Stimulated activated CD8-positive, alpha-beta memory T cell treated with anti-CD3 and anti-CD28 coated beads, Interleukin-15, amount 100 ng/mL, for 1 hour (primary cell): ENCODE data around the gene ESYT1.

Source experiments
- DNase-seq: peaks from one replicate; pipeline ENCODE4 v3.0.0-alpha.2; 2020; ENCODE audit warnings: low read depth

Gene ESYT1, protein sequence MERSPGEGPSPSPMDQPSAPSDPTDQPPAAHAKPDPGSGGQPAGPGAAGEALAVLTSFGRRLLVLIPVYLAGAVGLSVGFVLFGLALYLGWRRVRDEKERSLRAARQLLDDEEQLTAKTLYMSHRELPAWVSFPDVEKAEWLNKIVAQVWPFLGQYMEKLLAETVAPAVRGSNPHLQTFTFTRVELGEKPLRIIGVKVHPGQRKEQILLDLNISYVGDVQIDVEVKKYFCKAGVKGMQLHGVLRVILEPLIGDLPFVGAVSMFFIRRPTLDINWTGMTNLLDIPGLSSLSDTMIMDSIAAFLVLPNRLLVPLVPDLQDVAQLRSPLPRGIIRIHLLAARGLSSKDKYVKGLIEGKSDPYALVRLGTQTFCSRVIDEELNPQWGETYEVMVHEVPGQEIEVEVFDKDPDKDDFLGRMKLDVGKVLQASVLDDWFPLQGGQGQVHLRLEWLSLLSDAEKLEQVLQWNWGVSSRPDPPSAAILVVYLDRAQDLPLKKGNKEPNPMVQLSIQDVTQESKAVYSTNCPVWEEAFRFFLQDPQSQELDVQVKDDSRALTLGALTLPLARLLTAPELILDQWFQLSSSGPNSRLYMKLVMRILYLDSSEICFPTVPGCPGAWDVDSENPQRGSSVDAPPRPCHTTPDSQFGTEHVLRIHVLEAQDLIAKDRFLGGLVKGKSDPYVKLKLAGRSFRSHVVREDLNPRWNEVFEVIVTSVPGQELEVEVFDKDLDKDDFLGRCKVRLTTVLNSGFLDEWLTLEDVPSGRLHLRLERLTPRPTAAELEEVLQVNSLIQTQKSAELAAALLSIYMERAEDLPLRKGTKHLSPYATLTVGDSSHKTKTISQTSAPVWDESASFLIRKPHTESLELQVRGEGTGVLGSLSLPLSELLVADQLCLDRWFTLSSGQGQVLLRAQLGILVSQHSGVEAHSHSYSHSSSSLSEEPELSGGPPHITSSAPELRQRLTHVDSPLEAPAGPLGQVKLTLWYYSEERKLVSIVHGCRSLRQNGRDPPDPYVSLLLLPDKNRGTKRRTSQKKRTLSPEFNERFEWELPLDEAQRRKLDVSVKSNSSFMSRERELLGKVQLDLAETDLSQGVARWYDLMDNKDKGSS

DNA sequence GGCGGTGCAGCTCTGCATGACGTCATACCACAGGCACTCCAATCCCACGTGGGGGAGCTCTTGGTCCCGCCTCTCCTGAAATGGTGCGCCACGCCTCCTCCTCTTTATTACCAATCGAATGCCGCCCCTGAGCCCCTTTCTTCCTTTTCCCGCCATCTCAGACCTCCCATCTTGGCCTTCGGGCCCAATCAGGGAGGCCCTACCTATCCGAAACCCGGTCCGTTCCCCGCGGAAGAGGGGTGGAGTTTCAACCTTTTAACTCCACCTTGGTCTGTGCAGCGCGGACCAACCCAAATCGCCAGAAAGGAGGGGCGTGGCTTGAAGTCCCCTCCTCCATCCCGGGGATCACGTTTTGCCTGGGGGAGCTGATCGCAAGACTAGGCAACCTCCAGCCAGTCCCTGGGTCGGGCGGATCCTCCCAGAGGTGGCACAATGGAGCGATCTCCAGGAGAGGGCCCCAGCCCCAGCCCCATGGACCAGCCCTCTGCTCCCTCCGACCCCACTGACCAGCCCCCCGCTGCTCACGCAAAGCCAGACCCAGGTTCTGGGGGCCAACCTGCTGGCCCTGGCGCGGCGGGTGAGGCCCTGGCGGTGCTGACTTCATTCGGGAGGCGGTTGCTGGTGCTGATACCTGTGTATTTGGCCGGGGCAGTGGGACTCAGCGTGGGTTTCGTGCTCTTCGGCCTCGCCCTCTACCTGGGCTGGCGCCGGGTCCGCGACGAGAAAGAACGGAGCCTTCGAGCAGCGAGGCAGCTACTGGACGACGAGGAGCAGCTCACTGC, at the start of gene ESYT1:
Gene ESYT1 (plus strand): TSS at position 380 of the 782 bp plus-strand sequence. CDS start 53 bp downstream, at position 433.
- peak; percentile 93 for DNase-seq

GRCh38 chr12:56078427-56078826, 49.6 kb upstream of the ESYT1 start:
- DNase-seq: no peak

DNA sequence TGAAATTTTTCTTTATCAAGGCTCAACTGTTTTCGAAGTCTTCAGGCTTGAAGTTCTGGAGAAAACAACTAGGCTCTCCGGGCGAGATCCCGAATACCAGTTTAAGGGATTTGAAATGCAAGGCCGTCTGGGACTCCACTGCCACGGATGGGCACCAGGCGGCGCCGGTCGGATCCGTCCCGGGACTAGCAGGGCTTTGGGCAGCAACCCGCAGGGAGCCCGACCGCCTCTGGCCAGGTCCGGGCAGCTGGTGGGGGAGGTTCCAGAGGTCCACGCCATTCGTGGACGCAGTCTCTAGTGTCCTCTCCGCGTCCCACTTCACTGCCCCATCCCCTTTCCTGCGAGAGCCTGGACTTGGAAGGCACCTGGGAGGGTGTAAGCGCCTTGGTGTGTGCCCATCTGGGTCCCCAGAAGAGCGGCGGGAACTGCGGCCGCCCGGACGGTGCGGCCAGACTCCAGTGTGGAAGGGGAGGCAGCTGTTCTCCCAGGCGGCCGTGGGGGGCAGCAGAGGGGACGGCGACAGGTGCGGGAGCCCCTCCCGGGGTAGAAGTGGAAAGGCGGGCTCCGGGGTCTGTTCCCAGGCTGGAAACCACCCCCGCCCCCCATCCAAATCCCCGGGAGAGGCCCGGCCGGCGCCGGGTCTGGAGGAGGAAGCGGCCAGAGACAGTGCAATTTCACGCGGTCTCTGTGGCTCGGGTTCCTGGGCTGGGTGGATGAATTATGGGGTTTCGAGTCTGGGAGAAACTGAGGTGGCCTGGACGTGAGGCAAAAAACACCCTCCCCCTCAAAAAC, 48.9 kb upstream of the ESYT1 start:
- peak; percentile 18 for DNase-seq

DNA sequence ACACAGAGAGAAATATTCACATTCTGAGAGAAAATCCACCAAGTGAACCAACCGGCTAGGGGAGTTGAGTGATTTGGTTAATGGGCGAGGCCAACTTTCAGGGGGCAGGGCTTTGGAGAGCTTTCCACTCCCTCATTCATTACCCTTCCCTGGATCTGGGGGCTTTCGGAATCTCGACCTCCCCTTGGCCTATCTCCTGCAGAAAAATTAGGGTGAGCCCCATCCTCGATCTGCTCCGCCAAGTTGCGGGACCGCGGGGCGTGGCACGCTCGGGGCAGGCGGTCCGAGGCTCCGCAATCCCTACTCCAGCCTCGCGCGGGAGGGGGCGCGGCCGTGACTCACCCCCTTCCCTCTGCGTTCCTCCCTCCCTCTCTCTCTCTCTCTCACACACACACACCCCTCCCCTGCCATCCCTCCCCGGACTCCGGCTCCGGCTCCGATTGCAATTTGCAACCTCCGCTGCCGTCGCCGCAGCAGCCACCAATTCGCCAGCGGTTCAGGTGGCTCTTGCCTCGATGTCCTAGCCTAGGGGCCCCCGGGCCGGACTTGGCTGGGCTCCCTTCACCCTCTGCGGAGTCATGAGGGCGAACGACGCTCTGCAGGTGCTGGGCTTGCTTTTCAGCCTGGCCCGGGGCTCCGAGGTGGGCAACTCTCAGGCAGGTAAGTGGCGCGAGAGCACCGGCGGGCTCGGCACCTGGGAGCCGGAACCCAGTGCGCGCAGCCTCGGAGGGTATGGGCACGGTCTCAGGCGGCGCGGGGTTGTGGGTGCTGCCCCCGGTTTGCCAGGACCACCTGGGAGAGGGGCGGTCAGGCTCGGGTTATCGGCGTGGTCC, 48.1 kb upstream of the ESYT1 start, which contains the start of gene ERBB3:
Gene ERBB3 (plus strand): TSS at position 443 of the 833 bp plus-strand sequence. CDS start 136 bp downstream, at position 579.
- peak; percentile 36 for DNase-seq

DNA sequence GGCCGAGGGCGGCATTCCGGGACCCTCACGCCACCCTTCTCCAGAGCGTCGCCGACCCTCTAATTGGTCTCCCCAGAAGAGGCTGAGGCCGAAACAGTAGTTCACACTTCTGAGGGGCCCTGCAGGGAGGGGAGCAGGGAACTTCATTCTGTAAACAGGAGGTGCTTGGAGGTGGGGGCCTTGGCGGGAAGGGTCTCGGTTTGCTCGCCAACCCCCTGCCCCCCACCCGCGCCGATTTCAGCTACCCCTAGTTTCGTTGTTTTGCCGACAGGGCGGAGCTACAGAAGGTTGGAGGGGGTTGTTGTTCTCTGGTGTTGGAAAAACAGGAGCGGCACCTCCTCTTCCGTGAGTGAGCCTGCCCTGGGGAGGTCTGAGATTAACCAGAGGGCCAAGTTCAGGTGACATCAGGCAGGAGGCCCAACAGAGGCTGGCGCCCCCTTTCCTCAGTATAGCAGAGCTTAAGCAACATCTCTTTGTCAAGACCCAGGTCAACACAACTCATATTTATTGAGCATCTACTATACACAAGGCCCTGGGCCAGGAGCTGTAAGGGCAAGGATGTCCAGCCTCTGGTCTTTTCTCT, 47.4 kb upstream of the ESYT1 start:
- no peak for DNase-seq

- DNase-seq: no peak
These were observed 46.4 kb upstream of the ESYT1 start for GRCh38 chr12:56081393-56082347.

DNA sequence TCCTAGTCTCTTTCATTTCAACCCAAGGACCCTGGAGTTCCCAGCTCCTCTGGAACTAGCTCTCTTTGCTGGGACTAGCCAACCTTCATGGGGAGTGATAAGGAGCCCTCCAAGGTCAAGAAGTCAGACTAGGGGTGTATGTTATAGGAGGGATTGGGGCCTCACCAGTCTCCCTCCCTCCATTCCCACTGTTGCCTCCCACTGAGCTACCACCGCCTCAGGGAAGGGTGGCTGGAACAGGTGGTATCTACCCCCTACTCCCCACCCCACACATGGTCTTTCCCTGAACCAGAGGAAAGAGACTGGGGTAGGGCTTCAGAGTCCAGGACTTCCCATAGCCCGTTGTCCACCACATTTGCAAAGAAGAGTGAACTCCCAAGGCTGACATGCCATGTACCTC, 45.7 kb upstream of the ESYT1 start:
- DNase-seq: no peak

GRCh38 chr12:56082967-56083366, 45.1 kb upstream of the ESYT1 start:
- DNase-seq: no peak

DNA sequence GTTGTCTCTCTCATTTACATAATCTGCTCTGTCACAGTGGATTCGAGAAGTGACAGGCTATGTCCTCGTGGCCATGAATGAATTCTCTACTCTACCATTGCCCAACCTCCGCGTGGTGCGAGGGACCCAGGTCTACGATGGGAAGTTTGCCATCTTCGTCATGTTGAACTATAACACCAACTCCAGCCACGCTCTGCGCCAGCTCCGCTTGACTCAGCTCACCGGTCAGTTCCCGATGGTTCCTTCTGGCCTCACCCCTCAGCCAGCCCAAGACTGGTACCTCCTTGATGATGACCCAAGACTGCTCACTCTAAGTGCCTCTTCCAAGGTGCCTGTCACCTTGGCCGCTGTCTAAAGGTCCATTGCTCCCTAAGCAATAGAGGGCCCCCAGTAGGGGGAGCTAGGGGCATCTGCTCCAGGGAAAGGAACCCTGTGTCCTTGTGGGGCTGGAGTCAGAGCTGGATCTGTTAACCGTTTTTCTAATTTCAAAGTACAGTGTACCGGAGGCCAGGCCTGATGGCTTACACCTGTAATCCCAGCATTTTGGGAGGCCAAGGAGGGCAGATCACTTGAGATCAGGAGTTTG, 43.0 kb upstream of the ESYT1 start:
- no peak for DNase-seq

DNA sequence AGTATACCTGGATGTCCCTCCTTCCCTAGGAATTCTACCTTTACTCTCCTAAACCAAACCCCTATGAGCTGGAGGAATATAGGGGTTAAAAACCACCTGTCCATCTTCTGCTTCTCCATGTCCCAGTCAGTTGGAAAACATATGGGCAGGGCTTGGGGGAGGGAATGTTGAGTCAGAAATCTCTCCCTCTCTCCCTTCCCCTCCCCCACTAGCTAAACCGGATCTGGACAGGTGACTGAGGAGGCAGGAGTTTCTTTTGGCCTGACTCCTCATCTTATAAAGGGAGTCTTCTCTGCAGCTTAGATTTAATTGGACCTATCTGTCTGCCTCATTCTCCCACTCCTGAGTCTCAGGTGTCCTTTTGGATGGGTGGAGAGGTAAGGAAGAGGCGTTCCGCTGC, 42.0 kb upstream of the ESYT1 start:
- no peak for DNase-seq

GRCh38 chr12:56086608-56087007, 41.5 kb upstream of the ESYT1 start:
- no peak for DNase-seq

DNA sequence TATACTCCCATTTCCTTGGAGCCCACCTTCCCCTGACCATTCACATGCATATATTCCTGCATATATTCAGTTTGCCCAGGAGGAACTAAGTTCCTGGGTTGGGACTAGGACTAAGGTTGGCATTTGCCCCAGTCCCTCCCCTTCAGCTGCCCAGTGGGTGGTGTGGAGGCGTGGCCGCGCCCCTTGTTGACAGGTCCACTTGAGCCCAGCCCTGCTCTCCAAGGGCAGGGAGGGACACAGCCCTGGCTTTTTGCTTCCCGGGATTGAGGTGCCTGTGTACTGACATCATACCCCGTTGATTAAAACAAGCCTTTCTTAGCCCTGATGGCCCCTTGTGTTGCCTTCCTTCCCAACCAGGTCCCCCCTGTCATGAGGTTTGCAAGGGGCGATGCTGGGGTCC, 40.8 kb upstream of the ESYT1 start:
- no peak for DNase-seq

GRCh38 chr12:56097738-56098137, 30.3 kb upstream of the ESYT1 start:
- DNase-seq: no peak

DNA sequence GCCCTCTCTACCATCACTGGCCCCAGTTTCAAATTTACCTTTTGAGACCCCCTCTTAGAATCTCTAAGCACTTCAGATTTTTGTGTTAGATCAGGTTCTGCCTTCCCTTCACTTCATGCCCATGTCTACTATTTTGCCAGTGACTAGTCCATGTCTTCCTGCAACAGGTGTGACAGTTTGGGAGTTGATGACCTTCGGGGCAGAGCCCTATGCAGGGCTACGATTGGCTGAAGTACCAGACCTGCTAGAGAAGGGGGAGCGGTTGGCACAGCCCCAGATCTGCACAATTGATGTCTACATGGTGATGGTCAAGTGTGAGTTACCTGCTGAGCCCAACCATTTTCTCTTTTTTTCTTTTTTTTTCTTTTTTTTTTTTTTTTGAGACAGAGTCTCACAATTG, 29.5 kb upstream of the ESYT1 start:
- DNase-seq: no peak

DNA sequence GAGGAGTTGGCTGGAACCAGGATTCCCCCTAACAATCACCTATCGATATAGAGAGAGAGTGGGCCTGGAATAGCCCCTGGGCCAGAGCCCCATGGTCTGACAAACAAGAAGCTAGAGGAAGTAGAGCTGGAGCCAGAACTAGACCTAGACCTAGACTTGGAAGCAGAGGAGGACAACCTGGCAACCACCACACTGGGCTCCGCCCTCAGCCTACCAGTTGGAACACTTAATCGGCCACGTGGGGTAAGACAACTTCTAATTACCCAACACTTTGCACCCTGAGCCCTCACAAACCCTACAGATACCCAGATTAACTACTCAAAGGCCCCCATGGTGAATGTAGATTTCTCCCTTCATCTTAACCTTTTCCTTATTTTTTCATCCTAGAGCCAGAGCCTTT, 28.3 kb upstream of the ESYT1 start:
- no peak for DNase-seq

DNA sequence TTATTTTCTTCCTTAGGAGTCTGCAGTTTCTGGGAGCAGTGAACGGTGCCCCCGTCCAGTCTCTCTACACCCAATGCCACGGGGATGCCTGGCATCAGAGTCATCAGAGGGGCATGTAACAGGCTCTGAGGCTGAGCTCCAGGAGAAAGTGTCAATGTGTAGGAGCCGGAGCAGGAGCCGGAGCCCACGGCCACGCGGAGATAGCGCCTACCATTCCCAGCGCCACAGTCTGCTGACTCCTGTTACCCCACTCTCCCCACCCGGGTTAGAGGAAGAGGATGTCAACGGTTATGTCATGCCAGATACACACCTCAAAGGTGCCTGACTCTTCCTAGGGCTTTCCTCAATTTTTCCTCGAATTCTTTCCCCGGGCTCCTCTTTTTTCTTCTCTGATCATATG, 27.0 kb upstream of the ESYT1 start:
- no peak for DNase-seq

DNA sequence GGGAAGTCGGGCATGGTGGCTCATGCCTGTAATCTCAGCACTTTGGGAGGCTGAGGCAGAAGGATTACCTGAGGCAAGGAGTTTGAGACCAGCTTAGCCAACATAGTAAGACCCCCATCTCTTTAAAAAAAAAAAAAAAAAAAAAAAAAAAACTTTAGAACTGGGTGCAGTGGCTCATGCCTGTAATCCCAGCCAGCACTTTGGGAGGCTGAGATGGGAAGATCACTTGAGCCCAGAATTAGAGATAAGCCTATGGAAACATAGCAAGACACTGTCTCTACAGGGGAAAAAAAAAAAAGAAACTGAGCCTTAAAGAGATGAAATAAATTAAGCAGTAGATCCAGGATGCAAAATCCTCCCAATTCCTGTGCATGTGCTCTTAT, 25.4 kb upstream of the ESYT1 start:
- DNase-seq: no peak

- no peak for DNase-seq
These were observed 24.9 kb upstream of the ESYT1 start for GRCh38 chr12:56103066-56103711.
